Fibroblast of lung (primary cell): Measurements from ENCODE around the gene ARHGEF39.

ENCODE experiments used
- EZH2 ChIP-seq: IDR thresholded peaks from 2 replicates; pipeline ENCODE4 v1.5.1; 2012; ENCODE audit warnings: low read length, control low read depth, mild to moderate bottlenecking; ENCODE audit errors: missing control alignments
- TF ChIP-seq, protein P1 (sequence below), 2 donors: IDR thresholded peaks in 1 of 2; conservative IDR thresholded peaks in 1 of 2; 1 replicate in 1 of 2; 2 replicates in 1 of 2; pipeline ENCODE4 v1.5.1; 2011 to 2012; ENCODE audit warnings: low read length in 2 of 2, control low read depth in 1 of 2, inconsistent platforms in 1 of 2, low read depth in 1 of 2, mild to moderate bottlenecking in 1 of 2

DNA sequence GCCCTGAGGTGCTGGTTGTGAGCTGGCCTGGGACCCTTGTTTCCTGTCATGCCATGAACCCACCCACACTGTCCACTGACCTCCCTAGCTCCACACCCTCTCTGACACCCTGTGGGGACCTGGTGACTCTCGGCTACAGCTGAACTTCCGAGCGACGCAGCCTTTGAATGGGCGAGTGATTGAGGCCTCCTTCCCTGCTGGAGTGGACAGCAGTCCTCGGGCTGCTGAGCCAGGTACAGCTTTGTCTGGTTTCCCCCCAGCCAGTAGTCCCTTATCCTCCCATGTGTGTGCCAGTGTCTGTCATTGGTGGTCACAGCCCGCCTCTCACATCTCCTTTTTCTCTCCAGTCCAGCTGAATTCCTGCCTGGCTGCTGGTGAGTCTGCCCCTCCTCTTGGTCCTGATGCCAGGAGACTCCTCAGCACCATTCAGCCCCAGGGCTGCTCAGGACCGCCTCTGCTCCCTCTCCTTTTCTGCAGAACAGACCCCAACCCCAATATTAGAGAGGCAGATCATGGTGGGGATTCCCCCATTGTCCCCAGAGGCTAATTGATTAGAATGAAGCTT lies 14.9 kb upstream of the ARHGEF39 start:
- TF ChIP-seq, protein P1, sequence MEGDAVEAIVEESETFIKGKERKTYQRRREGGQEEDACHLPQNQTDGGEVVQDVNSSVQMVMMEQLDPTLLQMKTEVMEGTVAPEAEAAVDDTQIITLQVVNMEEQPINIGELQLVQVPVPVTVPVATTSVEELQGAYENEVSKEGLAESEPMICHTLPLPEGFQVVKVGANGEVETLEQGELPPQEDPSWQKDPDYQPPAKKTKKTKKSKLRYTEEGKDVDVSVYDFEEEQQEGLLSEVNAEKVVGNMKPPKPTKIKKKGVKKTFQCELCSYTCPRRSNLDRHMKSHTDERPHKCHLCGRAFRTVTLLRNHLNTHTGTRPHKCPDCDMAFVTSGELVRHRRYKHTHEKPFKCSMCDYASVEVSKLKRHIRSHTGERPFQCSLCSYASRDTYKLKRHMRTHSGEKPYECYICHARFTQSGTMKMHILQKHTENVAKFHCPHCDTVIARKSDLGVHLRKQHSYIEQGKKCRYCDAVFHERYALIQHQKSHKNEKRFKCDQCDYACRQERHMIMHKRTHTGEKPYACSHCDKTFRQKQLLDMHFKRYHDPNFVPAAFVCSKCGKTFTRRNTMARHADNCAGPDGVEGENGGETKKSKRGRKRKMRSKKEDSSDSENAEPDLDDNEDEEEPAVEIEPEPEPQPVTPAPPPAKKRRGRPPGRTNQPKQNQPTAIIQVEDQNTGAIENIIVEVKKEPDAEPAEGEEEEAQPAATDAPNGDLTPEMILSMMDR (conservative IDR thresholded peaks at IDR 0.05 in 1 of 2, IDR thresholded peaks at IDR 0.05 in 1 of 2; ENCODE audit: low read depth in 1 of 2, low read length in 2 of 2) = no peak
- TF ChIP-seq EZH2 = no peak
